ENCODE measurements around the gene PDZRN3. TPM values are rescaled to one million over a fixed set of nuclear protein-coding genes. Genes with fewer than 3 reads are reported as not detected.

The PDZRN3 gene
- total and polyA plus RNA-seq, 4 donors = 0.69 to 1.8 (median 0.92) TPM

DNA sequence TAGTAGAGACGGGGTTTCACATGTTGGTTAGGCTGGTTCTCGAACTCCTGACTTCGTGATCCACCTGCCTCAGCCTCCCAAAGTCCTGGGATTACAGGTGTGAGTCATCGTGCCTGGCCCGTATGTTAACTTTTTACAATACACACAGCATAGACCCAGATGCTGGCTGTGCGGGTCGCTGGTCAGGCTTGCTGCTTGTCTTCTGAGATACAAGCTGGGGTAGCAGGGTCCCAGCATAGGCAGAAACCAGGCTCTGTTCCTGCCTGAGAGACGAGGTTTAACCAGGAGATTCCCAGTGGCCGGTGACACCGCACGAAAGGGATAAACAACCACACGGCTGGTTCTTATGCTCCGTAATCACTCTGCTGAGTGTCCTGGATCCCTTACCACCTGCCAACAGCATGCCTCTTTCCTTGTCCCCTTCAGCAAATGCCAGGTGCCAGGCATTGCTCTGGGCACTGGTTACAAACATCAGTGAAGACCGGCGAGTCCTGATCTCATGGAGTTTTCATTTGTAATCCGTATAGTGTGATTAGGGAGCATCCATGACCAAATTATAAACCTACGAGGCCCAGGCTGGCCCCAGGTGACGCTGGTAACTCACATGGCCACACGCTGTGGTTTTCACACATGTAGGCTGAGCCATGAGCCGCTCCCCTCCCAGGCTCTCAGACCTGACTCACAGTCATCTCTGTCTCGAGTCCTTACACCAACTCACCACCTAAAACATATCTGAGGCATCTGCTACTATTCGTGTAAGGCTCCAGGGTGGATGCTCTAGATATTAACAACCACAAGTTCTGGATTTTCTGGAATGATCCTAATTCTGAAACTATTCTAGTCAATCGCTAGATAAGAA lies 125.7 kb downstream of the PDZRN3 start:
- 87% methylated on average over 23 of the region's 23 CpGs for WGBS
- H3K9me3 ChIP-seq (ENCODE audit: control insufficient read depth in 4 of 4, low read length in 3 of 4) = no peaks in the 10 kb centered on the region
- H3K36me3 ChIP-seq (ENCODE audit: control insufficient read depth in 4 of 4, insufficient read depth in 3 of 4, low read depth in 1 of 4, low read length in 3 of 4) = no peaks in the 10 kb centered on the region
- no peaks in the 10 kb centered on the region for H3K27me3 ChIP-seq (ENCODE audit: control insufficient read depth in 4 of 4, insufficient read depth in 4 of 4, low read length in 3 of 4)
- no peak overlapping the region for H3K4me3 ChIP-seq (ENCODE audit: low read depth in 1 of 3, low read length in 3 of 3)
- no peak overlapping the region for H3K27ac ChIP-seq (ENCODE audit: low read depth in 1 of 2, low read length in 2 of 2)
- DNase-seq (ENCODE audit: low spot score) = no peak
- no peak for TF ChIP-seq RXRA (IDR thresholded peaks at IDR 0.05)
- no peak for TF ChIP-seq RAD21 (IDR thresholded peaks at IDR 0.05)
- TF ChIP-seq, protein P1, sequence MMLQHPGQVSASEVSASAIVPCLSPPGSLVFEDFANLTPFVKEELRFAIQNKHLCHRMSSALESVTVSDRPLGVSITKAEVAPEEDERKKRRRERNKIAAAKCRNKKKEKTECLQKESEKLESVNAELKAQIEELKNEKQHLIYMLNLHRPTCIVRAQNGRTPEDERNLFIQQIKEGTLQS (IDR thresholded peaks at IDR 0.05) = no peak
- no peak for TF ChIP-seq SP1 (IDR thresholded peaks at IDR 0.05)
- TF ChIP-seq, protein P2, sequence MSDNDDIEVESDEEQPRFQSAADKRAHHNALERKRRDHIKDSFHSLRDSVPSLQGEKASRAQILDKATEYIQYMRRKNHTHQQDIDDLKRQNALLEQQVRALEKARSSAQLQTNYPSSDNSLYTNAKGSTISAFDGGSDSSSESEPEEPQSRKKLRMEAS (IDR thresholded peaks at IDR 0.05) = no peak
- no peak for TF ChIP-seq HNF4A (conservative IDR thresholded peaks at IDR 0.05)
- H3K4me1 ChIP-seq (ENCODE audit: control insufficient read depth in 4 of 4, insufficient read depth in 4 of 4, low read length in 3 of 4) = peaks cover 0 to 3% (median 0%) of the 10 kb centered on the region in 4 donors
- no peak overlapping the region for H3K9ac ChIP-seq (ENCODE audit: low read depth in 1 of 2, low read length in 2 of 2)

DNA sequence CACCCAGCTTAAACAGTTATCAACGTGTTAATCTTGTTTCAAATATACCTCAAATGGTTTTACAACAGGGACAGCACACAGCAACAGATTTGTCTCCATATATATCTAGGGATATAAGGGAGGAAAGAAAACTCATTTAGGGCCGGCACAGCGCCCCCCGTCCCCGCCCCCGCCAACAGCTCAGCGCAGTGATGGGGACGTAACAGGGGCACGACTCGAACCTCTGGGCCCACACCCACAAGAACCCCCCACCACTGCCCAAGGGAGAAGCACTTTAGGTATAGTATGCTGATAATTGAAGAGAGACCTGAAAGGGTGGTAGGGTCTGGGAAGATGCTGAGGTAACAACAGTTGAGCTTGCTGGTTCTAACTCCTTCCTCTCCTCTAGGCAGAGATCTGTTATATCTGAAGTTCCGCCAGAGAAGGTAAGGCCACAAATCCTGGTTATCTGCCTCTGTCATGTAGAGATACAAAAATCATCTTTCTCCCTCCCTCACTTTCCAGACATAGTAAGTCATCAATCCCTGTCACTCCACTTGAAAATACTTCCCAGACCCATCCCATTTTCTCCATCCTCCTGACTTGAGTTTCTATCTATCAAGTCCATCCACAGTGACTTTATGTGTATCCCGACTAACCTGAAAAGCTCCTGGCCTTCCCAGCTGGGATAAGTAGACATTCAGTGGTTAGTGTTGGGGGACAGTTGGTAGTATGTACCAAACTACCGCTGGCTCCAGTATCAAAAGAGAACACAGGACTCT lies 126.9 kb downstream of the PDZRN3 start:
- TF ChIP-seq EGR1 (IDR thresholded peaks at IDR 0.05; ENCODE audit: low read depth in 2 of 2) (no peak), SP1 (IDR thresholded peaks at IDR 0.05) (no peak), FOXA1 (IDR thresholded peaks at IDR 0.05) (no peak), NR2F2 (IDR thresholded peaks at IDR 0.05) (no peak), FOXA2 (IDR thresholded peaks at IDR 0.05) (no peak), YY1 (IDR thresholded peaks at IDR 0.05) (no peak)
- TF ChIP-seq, protein P3, sequence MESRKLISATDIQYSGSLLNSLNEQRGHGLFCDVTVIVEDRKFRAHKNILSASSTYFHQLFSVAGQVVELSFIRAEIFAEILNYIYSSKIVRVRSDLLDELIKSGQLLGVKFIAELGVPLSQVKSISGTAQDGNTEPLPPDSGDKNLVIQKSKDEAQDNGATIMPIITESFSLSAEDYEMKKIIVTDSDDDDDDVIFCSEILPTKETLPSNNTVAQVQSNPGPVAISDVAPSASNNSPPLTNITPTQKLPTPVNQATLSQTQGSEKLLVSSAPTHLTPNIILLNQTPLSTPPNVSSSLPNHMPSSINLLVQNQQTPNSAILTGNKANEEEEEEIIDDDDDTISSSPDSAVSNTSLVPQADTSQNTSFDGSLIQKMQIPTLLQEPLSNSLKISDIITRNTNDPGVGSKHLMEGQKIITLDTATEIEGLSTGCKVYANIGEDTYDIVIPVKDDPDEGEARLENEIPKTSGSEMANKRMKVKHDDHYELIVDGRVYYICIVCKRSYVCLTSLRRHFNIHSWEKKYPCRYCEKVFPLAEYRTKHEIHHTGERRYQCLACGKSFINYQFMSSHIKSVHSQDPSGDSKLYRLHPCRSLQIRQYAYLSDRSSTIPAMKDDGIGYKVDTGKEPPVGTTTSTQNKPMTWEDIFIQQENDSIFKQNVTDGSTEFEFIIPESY (IDR thresholded peaks at IDR 0.05) = no peak
- TF ChIP-seq, protein P4, sequence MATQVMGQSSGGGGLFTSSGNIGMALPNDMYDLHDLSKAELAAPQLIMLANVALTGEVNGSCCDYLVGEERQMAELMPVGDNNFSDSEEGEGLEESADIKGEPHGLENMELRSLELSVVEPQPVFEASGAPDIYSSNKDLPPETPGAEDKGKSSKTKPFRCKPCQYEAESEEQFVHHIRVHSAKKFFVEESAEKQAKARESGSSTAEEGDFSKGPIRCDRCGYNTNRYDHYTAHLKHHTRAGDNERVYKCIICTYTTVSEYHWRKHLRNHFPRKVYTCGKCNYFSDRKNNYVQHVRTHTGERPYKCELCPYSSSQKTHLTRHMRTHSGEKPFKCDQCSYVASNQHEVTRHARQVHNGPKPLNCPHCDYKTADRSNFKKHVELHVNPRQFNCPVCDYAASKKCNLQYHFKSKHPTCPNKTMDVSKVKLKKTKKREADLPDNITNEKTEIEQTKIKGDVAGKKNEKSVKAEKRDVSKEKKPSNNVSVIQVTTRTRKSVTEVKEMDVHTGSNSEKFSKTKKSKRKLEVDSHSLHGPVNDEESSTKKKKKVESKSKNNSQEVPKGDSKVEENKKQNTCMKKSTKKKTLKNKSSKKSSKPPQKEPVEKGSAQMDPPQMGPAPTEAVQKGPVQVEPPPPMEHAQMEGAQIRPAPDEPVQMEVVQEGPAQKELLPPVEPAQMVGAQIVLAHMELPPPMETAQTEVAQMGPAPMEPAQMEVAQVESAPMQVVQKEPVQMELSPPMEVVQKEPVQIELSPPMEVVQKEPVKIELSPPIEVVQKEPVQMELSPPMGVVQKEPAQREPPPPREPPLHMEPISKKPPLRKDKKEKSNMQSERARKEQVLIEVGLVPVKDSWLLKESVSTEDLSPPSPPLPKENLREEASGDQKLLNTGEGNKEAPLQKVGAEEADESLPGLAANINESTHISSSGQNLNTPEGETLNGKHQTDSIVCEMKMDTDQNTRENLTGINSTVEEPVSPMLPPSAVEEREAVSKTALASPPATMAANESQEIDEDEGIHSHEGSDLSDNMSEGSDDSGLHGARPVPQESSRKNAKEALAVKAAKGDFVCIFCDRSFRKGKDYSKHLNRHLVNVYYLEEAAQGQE (IDR thresholded peaks at IDR 0.05) = no peak
- TF ChIP-seq, protein P1 (IDR thresholded peaks at IDR 0.05) = no peak
- Histone ChIP-seq H3K27ac (ENCODE audit: low read depth in 1 of 2, low read length in 2 of 2) (no peak overlapping the region), H3K27me3 (ENCODE audit: control insufficient read depth in 4 of 4, insufficient read depth in 4 of 4, low read length in 3 of 4) (no peaks in the 10 kb centered on the region), H3K4me1 (ENCODE audit: control insufficient read depth in 4 of 4, insufficient read depth in 4 of 4, low read length in 3 of 4) (peaks cover 0 to 3% (median 0%) of the 10 kb centered on the region in 4 donors), H3K36me3 (ENCODE audit: control insufficient read depth in 4 of 4, insufficient read depth in 3 of 4, low read depth in 1 of 4, low read length in 3 of 4) (no peaks in the 10 kb centered on the region), H3K4me3 (ENCODE audit: low read depth in 1 of 3, low read length in 3 of 3) (no peak overlapping the region), H3K9ac (ENCODE audit: low read depth in 1 of 2, low read length in 2 of 2) (no peak overlapping the region), H3K9me3 (ENCODE audit: control insufficient read depth in 4 of 4, low read length in 3 of 4) (no peaks in the 10 kb centered on the region)
- DNase-seq (ENCODE audit: low spot score) = no peak
- WGBS = 86% methylated on average over 13 of the region's 13 CpGs
